Neural crest cell (in vitro differentiated cells): ENCODE measurements around the gene SMAD6. TPM values are rescaled to one million over a fixed set of nuclear protein-coding genes. Genes with fewer than 3 reads are reported as not detected.

Source experiments
- DNase-seq: peaks from one replicate; pipeline ENCODE4 v3.0.0; 2021; ENCODE audit warnings: low read depth, mixed read lengths, low spot score
- H3K27ac Mint-ChIP-seq: one replicate; pipeline ENCODE4 v1.8.0; 2021; ENCODE audit warnings: mild to moderate bottlenecking, mixed read lengths; ENCODE audit not compliant: unreplicated experiment
- H3K27me3 Mint-ChIP-seq: 2 replicates; pipeline ENCODE4 v1.8.0; 2021; ENCODE audit warnings: low read depth, mild to moderate bottlenecking, mixed read lengths
- H3K36me3 Mint-ChIP-seq: 2 replicates; pipeline ENCODE4 v1.8.0; 2021; ENCODE audit warnings: low read depth, mild to moderate bottlenecking, mixed read lengths
- H3K4me1 Mint-ChIP-seq: 2 replicates; pipeline ENCODE4 v1.8.0; 2021; ENCODE audit warnings: mixed read lengths
- H3K4me3 Mint-ChIP-seq: one replicate; pipeline ENCODE4 v1.8.0; 2021; ENCODE audit warnings: mild to moderate bottlenecking, mixed read lengths
- H3K9me3 Mint-ChIP-seq: 2 replicates; pipeline ENCODE4 v1.8.0; 2021; ENCODE audit warnings: mixed read lengths
- CTCF ChIP-seq: fragments of 200-600 bp; sonication (generic); conservative IDR thresholded peaks from 2 replicates; pipeline ENCODE4 v1.5.0; 2021; ENCODE audit warnings: antibody characterized with exemption, mild to moderate bottlenecking
- total RNA-seq: library from RNA; stranded (reverse); gene quantifications from 2 replicates; pipeline ENCODE4 v1.2.1, GENCODE V29; 2021

Gene SMAD6
- total RNA-seq, 1 donor from 2014 or later: 4.7 TPM

- Mint-ChIP-seq H3K4me1 (peaks cover 5% of the 10 kb centered on the region), H3K27me3 (no peaks in the 10 kb centered on the region), H3K4me3 (no peak overlapping the region), H3K9me3 (no peaks in the 10 kb centered on the region), H3K27ac (no peak overlapping the region), H3K36me3 (no peaks in the 10 kb centered on the region)
- TF ChIP-seq CTCF: no peak
- DNase-seq: no peak
These were observed 129.3 kb downstream of the SMAD6 start for GRCh38 chr15:66831289-66831688.

GRCh38 chr15:66831801-66832390 is 129.9 kb downstream of the SMAD6 start:
- Mint-ChIP-seq H3K36me3 (no peaks in the 10 kb centered on the region), H3K9me3 (no peaks in the 10 kb centered on the region), H3K27me3 (no peaks in the 10 kb centered on the region), H3K4me3 (no peak overlapping the region), H3K27ac (no peak overlapping the region), H3K4me1 (peaks cover 5% of the 10 kb centered on the region)
- TF ChIP-seq CTCF: no peak
- DNase-seq: no peak

Other genes with a start within 250 kb of the SMAD6 start
- gene SNAPC5, start 204.5 kb upstream of the SMAD6 start, total RNA-seq: 22.9 and 23.3 TPM in 2 replicates
- gene RPL4, start 197.4 kb upstream of the SMAD6 start, total RNA-seq: 3,194 and 3,277 TPM in 2 replicates
- gene ZWILCH, start 196.9 kb upstream of the SMAD6 start, total RNA-seq: 30.9 and 32.1 TPM in 2 replicates
- 2.1 and 2.7 TPM in 2 replicates for gene LCTL, start 136.2 kb upstream of the SMAD6 start, total RNA-seq